ENCODE measurements around the gene DNM3. TPM values are rescaled to one million over a fixed set of nuclear protein-coding genes. Genes with fewer than 3 reads are reported as not detected.

DNM3 gene
- polyA plus RNA-seq, 3 donors = 0.15 TPM; not detected in 2

GRCh38 chr1:171833091-171833825, 8.0 kb upstream of the DNM3 start:
- Mint-ChIP-seq H3K27ac (no peak overlapping the region), H3K4me3 (no peak overlapping the region), H3K9me3 (peaks cover 3 to 10% (median 6%) of the 10 kb centered on the region in 7 donors), H3K4me1 (no peaks in the 10 kb centered on the region), H3K27me3 (ENCODE audit: low read depth in 3 of 3) (peaks cover 0 to 1% (median 0%) of the 10 kb centered on the region in 3 donors), H3K36me3 (no peaks in the 10 kb centered on the region)
- no peak for DNase-seq
- Histone ChIP-seq H3K4me2 (replicated peaks; ENCODE audit: extremely low read depth, low read length, poor library complexity, severe bottlenecking) (no peak overlapping the region), H3K27ac (ENCODE audit: low read depth in 1 of 2, low read length in 2 of 2) (no peak overlapping the region), H3K9me3 (replicated peaks in 1 of 2; ENCODE audit: control insufficient read depth in 1 of 2, insufficient read depth in 1 of 2, low read length in 2 of 2) (no peaks in the 10 kb centered on the region), H3K4me1 (ENCODE audit: control insufficient read depth in 1 of 2, insufficient read depth in 2 of 2, low read length in 2 of 2) (no peaks in the 10 kb centered on the region), H3K4me3 (replicated peaks in 1 of 3; ENCODE audit: low read depth in 2 of 3, low read length in 3 of 3) (no peak overlapping the region), H3K27me3 (ENCODE audit: control insufficient read depth in 2 of 2, insufficient read depth in 2 of 2, low read length in 2 of 2) (no peaks in the 10 kb centered on the region), H3K79me2 (ENCODE audit: insufficient read depth, low read length) (no peaks in the 10 kb centered on the region), H2AFZ (ENCODE audit: insufficient read depth, low read depth, low read length, poor library complexity, severe bottlenecking) (no peak overlapping the region), H4K20me1 (ENCODE audit: insufficient read depth, low read length) (no peaks in the 10 kb centered on the region), H3K9ac (ENCODE audit: insufficient read depth, low read length, poor library complexity, severe bottlenecking) (no peak overlapping the region), H3K36me3 (replicated peaks in 1 of 2; ENCODE audit: control insufficient read depth in 1 of 2, insufficient read depth in 2 of 2, low read length in 2 of 2) (no peaks in the 10 kb centered on the region)
- TF ChIP-seq, protein P1, sequence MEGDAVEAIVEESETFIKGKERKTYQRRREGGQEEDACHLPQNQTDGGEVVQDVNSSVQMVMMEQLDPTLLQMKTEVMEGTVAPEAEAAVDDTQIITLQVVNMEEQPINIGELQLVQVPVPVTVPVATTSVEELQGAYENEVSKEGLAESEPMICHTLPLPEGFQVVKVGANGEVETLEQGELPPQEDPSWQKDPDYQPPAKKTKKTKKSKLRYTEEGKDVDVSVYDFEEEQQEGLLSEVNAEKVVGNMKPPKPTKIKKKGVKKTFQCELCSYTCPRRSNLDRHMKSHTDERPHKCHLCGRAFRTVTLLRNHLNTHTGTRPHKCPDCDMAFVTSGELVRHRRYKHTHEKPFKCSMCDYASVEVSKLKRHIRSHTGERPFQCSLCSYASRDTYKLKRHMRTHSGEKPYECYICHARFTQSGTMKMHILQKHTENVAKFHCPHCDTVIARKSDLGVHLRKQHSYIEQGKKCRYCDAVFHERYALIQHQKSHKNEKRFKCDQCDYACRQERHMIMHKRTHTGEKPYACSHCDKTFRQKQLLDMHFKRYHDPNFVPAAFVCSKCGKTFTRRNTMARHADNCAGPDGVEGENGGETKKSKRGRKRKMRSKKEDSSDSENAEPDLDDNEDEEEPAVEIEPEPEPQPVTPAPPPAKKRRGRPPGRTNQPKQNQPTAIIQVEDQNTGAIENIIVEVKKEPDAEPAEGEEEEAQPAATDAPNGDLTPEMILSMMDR (IDR thresholded peaks at IDR 0.05) = no peak
- intact Hi-C loops (cut with micrococcal nuclease) = no loop called here
- no CpG with 5 or more reads among the region's 4 CpGs for WGBS (ENCODE audit: insufficient coverage)

DNA sequence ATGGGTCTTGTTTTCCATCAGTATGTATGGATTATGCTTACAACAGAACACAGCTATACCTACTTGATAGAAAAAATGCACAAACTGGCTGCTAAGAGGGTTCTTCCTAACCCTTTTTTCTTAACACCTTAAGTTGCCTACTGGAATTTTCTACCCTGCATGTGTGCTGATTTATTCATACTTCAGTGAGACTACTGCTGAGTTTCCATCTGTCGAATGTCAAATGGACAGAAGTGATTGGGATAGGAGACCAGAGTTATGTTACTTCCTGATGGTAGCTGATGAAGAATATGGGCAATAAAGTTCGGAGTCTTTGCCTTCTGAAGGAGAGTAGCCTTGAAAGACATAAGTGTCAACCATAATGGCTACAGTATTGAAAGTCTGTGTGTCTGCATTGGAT, 6.5 kb upstream of the DNM3 start:
- Histone ChIP-seq H3K4me1 (ENCODE audit: control insufficient read depth in 1 of 2, insufficient read depth in 2 of 2, low read length in 2 of 2) (no peaks in the 10 kb centered on the region), H3K27ac (ENCODE audit: low read depth in 1 of 2, low read length in 2 of 2) (no peak overlapping the region), H4K20me1 (ENCODE audit: insufficient read depth, low read length) (no peaks in the 10 kb centered on the region), H3K4me3 (replicated peaks in 1 of 3; ENCODE audit: low read depth in 2 of 3, low read length in 3 of 3) (no peak overlapping the region), H3K9ac (ENCODE audit: insufficient read depth, low read length, poor library complexity, severe bottlenecking) (no peak overlapping the region), H3K4me2 (replicated peaks; ENCODE audit: extremely low read depth, low read length, poor library complexity, severe bottlenecking) (no peak overlapping the region), H3K9me3 (replicated peaks in 1 of 2; ENCODE audit: control insufficient read depth in 1 of 2, insufficient read depth in 1 of 2, low read length in 2 of 2) (no peaks in the 10 kb centered on the region), H2AFZ (ENCODE audit: insufficient read depth, low read depth, low read length, poor library complexity, severe bottlenecking) (no peak overlapping the region), H3K27me3 (ENCODE audit: control insufficient read depth in 2 of 2, insufficient read depth in 2 of 2, low read length in 2 of 2) (no peaks in the 10 kb centered on the region), H3K36me3 (replicated peaks in 1 of 2; ENCODE audit: control insufficient read depth in 1 of 2, insufficient read depth in 2 of 2, low read length in 2 of 2) (no peaks in the 10 kb centered on the region), H3K79me2 (ENCODE audit: insufficient read depth, low read length) (no peaks in the 10 kb centered on the region)
- H3K9me3 Mint-ChIP-seq = no peaks in the 10 kb centered on the region
- H3K36me3 Mint-ChIP-seq = no peaks in the 10 kb centered on the region
- WGBS (ENCODE audit: insufficient coverage) = 100% methylated on average over 2 of the region's 2 CpGs
- no peak overlapping the region for H3K27ac Mint-ChIP-seq
- intact Hi-C loops (cut with micrococcal nuclease) = no loop called here
- H3K4me3 Mint-ChIP-seq = no peak overlapping the region
- TF ChIP-seq, protein P1 (IDR thresholded peaks at IDR 0.05) = no peak
- H3K27me3 Mint-ChIP-seq (ENCODE audit: low read depth in 3 of 3) = no peaks in the 10 kb centered on the region
- no peaks in the 10 kb centered on the region for H3K4me1 Mint-ChIP-seq
- no peak for DNase-seq
